ENCODE results near the gene PNISR.

GRCh38 chr6:99378636-99379035, 46.5 kb downstream of the PNISR start:
- no peak for TF ChIP-seq YY1 (IDR thresholded peaks at IDR 0.05; ENCODE audit: low read depth)
- no peak for TF ChIP-seq CTCF (IDR thresholded peaks at IDR 0.05)
